Measurements from ENCODE around the gene SPATA9. TPM values are rescaled to one million over a fixed set of nuclear protein-coding genes. Genes with fewer than 3 reads are reported as not detected.

The SPATA9 gene
- polyA plus RNA-seq, 1 of the 3 experiments (the other 2 are of a cell fraction) = 0.07 TPM

DNA sequence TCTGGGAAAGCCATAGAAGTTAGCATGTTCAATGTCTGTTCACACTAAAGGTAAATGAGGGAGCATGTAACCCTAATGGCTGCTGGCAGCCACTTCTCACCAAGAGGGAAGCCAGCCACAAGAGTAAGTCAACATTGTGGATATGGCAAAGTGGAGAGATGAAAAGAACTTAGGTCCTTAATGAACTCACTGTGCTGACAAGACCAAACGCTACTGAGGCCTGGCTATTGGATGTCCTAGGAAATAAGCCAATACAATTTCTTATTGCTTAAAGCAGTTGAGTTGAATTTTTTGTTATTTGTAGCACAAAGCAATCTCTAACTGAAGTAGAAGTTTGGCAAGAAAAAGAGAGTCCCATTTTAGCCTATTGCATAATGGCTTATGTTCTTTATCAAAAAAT lies 56.1 kb downstream of the SPATA9 start (continued):
- TF ChIP-seq REST (IDR thresholded peaks at IDR 0.05; ENCODE audit: low read depth, low read length) = no peak
- no peak for TF ChIP-seq FOXJ3 (CRISPR knock-in tag; IDR thresholded peaks at IDR 0.05)

DNA sequence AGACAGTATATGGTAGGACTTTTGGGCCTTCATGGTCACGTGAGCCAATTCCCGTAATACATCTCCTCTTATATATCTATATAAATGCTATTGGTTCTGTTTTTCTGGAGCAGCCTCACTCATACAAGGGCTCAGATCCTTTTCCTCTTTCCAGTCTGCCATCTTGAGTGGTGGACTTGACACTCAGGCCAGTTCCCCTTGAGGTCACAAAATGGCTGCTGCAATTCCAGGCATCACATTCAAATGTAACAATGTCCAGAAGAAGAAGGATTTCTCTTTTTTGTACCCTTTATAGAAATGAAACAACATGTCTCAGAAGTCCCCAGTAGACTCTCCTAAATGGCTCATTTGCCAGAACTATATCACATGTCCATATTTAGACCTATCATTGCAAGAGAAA lies 58.4 kb downstream of the SPATA9 start:
- Histone ChIP-seq H3K9me2 (no peaks in the 10 kb centered on the region), H3K9ac (no peak overlapping the region), H3K27ac (ENCODE audit: low read depth in 2 of 2, low read length in 1 of 2) (no peak overlapping the region), H3F3A (replicated peaks; ENCODE audit: insufficient read depth) (no peaks in the 10 kb centered on the region), H3K4me2 (no peak overlapping the region), H3K27me3 (ENCODE audit: insufficient read depth) (no peaks in the 10 kb centered on the region), H3K4me3 (ENCODE audit: low read depth in 2 of 2, low read length in 1 of 2) (no peak overlapping the region), H3K4me1 (ENCODE audit: control insufficient read depth in 1 of 2, insufficient read depth in 2 of 2, low read depth in 1 of 2, low read length in 1 of 2) (peaks cover 0 to 3% of the 10 kb centered on the region in 2 experiments; a peak in 1 of 4 replicates), H2AFZ (ENCODE audit: low read depth) (no peak overlapping the region), H3K79me2 (ENCODE audit: insufficient read depth) (no peaks in the 10 kb centered on the region), H3K36me3 (replicated peaks in 1 of 2; ENCODE audit: control insufficient read depth in 1 of 2, insufficient read depth in 2 of 2, low read length in 1 of 2) (no peaks in the 10 kb centered on the region), H3K9me3 (no peaks in the 10 kb centered on the region), H4K20me1 (ENCODE audit: insufficient read depth) (no peaks in the 10 kb centered on the region)
- ChIA-PET CTCF (interaction anchor here (2.0 kb wide), 1 partner anchor 20 kb away, joined by 8 read pairs; no protein-coding TSS in a partner anchor), POLR2A (no interaction called here)
- no peak for DNase-seq
- WGBS (ENCODE audit: low lambda C conversion rate) = 97% methylated on average over 2 of the region's 2 CpGs
- no peak for TF ChIP-seq ELF1 (IDR thresholded peaks at IDR 0.05)
- TF ChIP-seq NRF1 (IDR thresholded peaks at IDR 0.05; ENCODE audit: low read depth, low read length) = no peak
- TF ChIP-seq SIN3A (IDR thresholded peaks at IDR 0.05; ENCODE audit: borderline replicate concordance, low read depth, low read length) = no peak
- no peak for TF ChIP-seq GABPA (IDR thresholded peaks at IDR 0.05; ENCODE audit: low read depth)
- TF ChIP-seq PBX3 (IDR thresholded peaks at IDR 0.05) = no peak

DNA sequence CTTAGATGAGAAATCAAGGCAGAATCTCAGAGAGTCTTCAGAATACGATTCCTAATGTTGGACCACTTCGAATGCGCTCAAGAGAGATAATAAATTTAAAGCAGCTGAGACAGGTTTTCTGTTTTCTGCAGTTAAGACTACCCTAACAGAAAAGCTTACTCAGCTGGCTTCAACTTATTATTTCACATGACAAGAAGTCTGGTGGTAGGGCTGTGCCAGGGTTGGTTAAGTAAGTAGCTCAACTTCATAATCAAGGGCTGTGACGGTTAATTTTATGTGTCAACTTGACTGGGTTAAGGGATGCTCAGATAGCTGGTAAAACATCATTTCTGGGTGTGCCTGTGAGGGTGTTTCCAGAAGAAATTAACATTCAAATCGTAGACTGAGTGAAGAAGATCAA lies 59.1 kb downstream of the SPATA9 start:
- 81% methylated on average over 5 of the region's 5 CpGs for WGBS (ENCODE audit: low lambda C conversion rate)
- no peak overlapping the region for H3K4me3 ChIP-seq (ENCODE audit: low read depth in 2 of 2, low read length in 1 of 2)
- no peaks in the 10 kb centered on the region for H3F3A ChIP-seq (replicated peaks; ENCODE audit: insufficient read depth)
- H3K27me3 ChIP-seq (ENCODE audit: insufficient read depth) = no peaks in the 10 kb centered on the region
- no peaks in the 10 kb centered on the region for H3K9me2 ChIP-seq
- no peak overlapping the region for H3K27ac ChIP-seq (ENCODE audit: low read depth in 2 of 2, low read length in 1 of 2)
- no peaks in the 10 kb centered on the region for H4K20me1 ChIP-seq (ENCODE audit: insufficient read depth)
- no peaks in the 10 kb centered on the region for H3K79me2 ChIP-seq (ENCODE audit: insufficient read depth)
- H2AFZ ChIP-seq (ENCODE audit: low read depth) = no peak overlapping the region
- CTCF ChIA-PET = interaction anchor here (0.9 to 2.0 kb wide), 2 partner anchors 15 to 21 kb away, joined by 3 to 8 read pairs; no protein-coding TSS in a partner anchor
- no peak overlapping the region for H3K4me2 ChIP-seq
- POLR2A ChIA-PET = no interaction called here
- TF ChIP-seq NFIC (IDR thresholded peaks at IDR 0.05; ENCODE audit: borderline replicate concordance) (no peak), MXI1 (IDR thresholded peaks at IDR 0.05; ENCODE audit: low read depth, low read length) (no peak), TAF1 (IDR thresholded peaks at IDR 0.05; ENCODE audit: borderline replicate concordance, low read depth, low read length) (no peak), MAX (IDR thresholded peaks at IDR 0.05; ENCODE audit: low read depth) (no peak)
- H3K9me3 ChIP-seq = no peaks in the 10 kb centered on the region
- DNase-seq = no peak
- H3K9ac ChIP-seq = no peak overlapping the region
- H3K36me3 ChIP-seq (replicated peaks in 1 of 2; ENCODE audit: control insufficient read depth in 1 of 2, insufficient read depth in 2 of 2, low read length in 1 of 2) = no peaks in the 10 kb centered on the region
- H3K4me1 ChIP-seq (ENCODE audit: control insufficient read depth in 1 of 2, insufficient read depth in 2 of 2, low read depth in 1 of 2, low read length in 1 of 2) = peaks cover 0 to 3% of the 10 kb centered on the region in 2 experiments; a peak in 1 of 4 replicates
